ENCODE data around the gene AKR1D1. TPM values are rescaled to one million over a fixed set of nuclear protein-coding genes. Genes with fewer than 3 reads are reported as not detected.
"Not testable (repeated sequence)": the region's sequence is repeated elsewhere in the genome, so short reads cannot be mapped to it uniquely, and the experiment has no call there.

Gene AKR1D1
- total RNA-seq, 4 donors from 2014 or later = not detected

DNA sequence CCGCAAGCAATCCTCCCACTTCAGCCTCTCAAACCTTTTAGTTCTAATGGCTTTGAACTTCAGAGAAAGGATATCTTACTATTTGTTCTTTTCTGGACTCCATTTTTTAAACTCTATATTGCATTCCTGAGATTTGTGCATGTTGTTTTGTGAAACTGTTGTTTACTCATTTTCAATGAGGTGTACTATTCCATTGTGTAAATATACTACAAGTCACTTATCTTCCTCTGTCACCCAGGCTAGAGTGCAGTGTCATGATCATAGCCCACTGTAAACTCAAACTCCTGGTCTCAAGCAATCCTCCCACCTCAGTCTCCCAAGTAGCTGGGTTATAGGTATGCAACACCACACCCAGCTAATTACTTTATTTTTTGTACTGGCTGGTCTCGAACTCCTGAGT is 31.4 kb upstream of the AKR1D1 start:
- no peaks in the 10 kb centered on the region for H3K27me3 ChIP-seq
- intact Hi-C loops (cut with DNase I) = no loop called here
- DNase-seq = no peak
- no peaks in the 10 kb centered on the region for H3K4me1 ChIP-seq
- no peak overlapping the region for H3K27ac ChIP-seq
- H3K4me3 ChIP-seq (replicated peaks in 1 of 3) = no peak overlapping the region
- no peak for TF ChIP-seq POLR2A (IDR thresholded peaks at IDR 0.05)
- no peak for TF ChIP-seq CTCF (IDR thresholded peaks at IDR 0.05)
- H3K9me3 ChIP-seq = no peaks in the 10 kb centered on the region
- H3K36me3 ChIP-seq = no peaks in the 10 kb centered on the region
- 95% methylated on average over 2 of the region's 2 CpGs for WGBS, 2 donors

DNA sequence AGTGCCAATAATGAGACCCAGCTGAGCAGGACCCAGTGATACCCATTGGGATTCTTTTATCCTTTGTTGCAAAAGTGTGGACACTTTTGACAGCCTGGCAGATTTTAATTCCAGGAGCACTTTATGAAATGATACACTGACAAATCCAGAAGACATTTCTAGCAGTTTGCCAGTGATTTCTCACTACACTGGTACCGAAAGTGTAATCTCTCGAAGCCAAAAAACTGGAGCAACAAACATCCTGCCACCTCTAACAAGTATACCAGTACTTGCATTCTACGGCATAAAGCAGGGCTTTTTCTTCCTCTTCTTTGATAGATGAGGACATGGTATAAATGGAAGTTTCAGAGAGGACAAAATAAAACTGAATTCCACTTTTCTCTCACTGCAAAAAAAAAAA is 28.4 kb upstream of the AKR1D1 start:
- Histone ChIP-seq H3K27me3 (no peaks in the 10 kb centered on the region), H3K4me3 (replicated peaks in 1 of 3) (no peak overlapping the region), H3K36me3 (no peaks in the 10 kb centered on the region), H3K9me3 (no peaks in the 10 kb centered on the region), H3K4me1 (no peaks in the 10 kb centered on the region), H3K27ac (no peak overlapping the region)
- WGBS, 2 donors = 93 to 95% methylated on average over 3 of the region's 3 CpGs
- no peak for DNase-seq
- intact Hi-C loops (cut with DNase I) = no loop called here
- TF ChIP-seq CTCF (IDR thresholded peaks at IDR 0.05) (no peak), POLR2A (IDR thresholded peaks at IDR 0.05) (no peak)

- Histone ChIP-seq H3K4me1 (no peaks in the 10 kb centered on the region), H3K4me3 (replicated peaks in 1 of 3) (no peak overlapping the region), H3K9me3 (no peaks in the 10 kb centered on the region), H3K27me3 (no peaks in the 10 kb centered on the region), H3K27ac (no peak overlapping the region), H3K36me3 (no peaks in the 10 kb centered on the region)
- WGBS, 2 donors = 93 to 95% methylated on average over 1 of the region's 1 CpG
- DNase-seq = no peak
- TF ChIP-seq CTCF (IDR thresholded peaks at IDR 0.05) (no peak), POLR2A (IDR thresholded peaks at IDR 0.05) (no peak)
- intact Hi-C loops (cut with DNase I) = no loop called here
Measured at GRCh38 chr7:138049505-138050116, 26.6 kb upstream of the AKR1D1 start.

- WGBS, 2 donors = 92% methylated on average over 7 of the region's 7 CpGs
- DNase-seq; H3K9me3 ChIP-seq; H3K27ac ChIP-seq; H3K4me3 ChIP-seq (replicated peaks in 1 of 3); intact Hi-C loops (cut with DNase I); H3K4me1 ChIP-seq; H3K36me3 ChIP-seq; H3K27me3 ChIP-seq: not testable (repeated sequence)
Measured at GRCh38 chr7:138051712-138052247, 24.5 kb upstream of the AKR1D1 start.

DNA sequence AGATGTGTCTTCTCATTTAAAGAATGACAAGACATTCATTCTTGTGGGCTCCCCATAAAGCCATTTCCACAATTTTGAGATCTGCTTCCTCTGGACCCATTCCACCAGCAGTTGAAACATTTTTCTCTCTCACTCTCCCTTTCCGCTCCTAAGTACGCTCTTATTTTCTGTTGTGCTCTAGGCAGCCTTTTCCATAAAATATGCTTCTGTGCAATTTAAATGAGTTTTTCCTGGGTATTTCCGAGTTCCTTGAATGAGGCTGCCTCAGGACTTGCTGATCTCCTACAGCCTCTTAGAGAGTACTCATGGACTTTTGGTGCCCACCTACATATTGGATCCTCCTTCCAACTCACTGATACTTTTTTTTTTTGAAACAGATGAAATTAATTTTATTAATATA is 23.6 kb upstream of the AKR1D1 start:
- Histone ChIP-seq H3K4me1 (no peaks in the 10 kb centered on the region), H3K36me3 (no peaks in the 10 kb centered on the region), H3K27me3 (no peaks in the 10 kb centered on the region), H3K4me3 (replicated peaks in 1 of 3) (no peak overlapping the region), H3K9me3 (no peaks in the 10 kb centered on the region), H3K27ac (no peak overlapping the region)
- intact Hi-C loops (cut with DNase I) = no loop called here
- no peak for DNase-seq
- 94% methylated on average over 3 of the region's 3 CpGs for WGBS, 2 donors
- TF ChIP-seq CTCF (IDR thresholded peaks at IDR 0.05) (no peak), POLR2A (IDR thresholded peaks at IDR 0.05) (no peak)

- H3K4me3 ChIP-seq (replicated peaks in 1 of 3); H3K4me1 ChIP-seq; H3K36me3 ChIP-seq; H3K9me3 ChIP-seq; H3K27ac ChIP-seq; H3K27me3 ChIP-seq; intact Hi-C loops (cut with DNase I); DNase-seq: not testable (repeated sequence)
- WGBS, 2 donors = 94 to 100% methylated on average over 2 of the region's 4 CpGs
Measured at GRCh38 chr7:138055698-138056097, 20.6 kb upstream of the AKR1D1 start.

Data from thyroid gland (tissue), 4 donors.